Stimulated activated naive CD8-positive, alpha-beta T cell treated with anti-CD3 and anti-CD28 coated beads, Interleukin-15, amount 100 ng/mL, for 72 hours (primary cell): Measurements from ENCODE around the gene C2orf81.
A peak's percentile ranks its signal among the peaks of the same experiment; 100 is the strongest.
"Not testable (repeated sequence)": the region's sequence is repeated elsewhere in the genome, so short reads cannot be mapped to it uniquely, and the experiment has no call there.

Experiments used
- ATAC-seq: fragments of 150-1000 bp; cut with Tn5 transposase; 2 replicates; pipeline ENCODE4 v1.10.0; 2021; ENCODE audit warnings: mild to moderate bottlenecking, moderate library complexity
- DNase-seq, 2 donors: peaks; one replicate each; pipeline ENCODE4 v3.0.0; 2021 to 2022
- H3K27ac Mint-ChIP-seq, 2 donors: one replicate each; pipeline ENCODE4 v1.8.0; 2022; ENCODE audit warnings: mild to moderate bottlenecking in 2 of 2, mixed read lengths in 2 of 2, moderate library complexity in 2 of 2
- H3K27me3 Mint-ChIP-seq: one replicate; pipeline ENCODE4 v1.8.0; 2022; ENCODE audit warnings: mixed read lengths
- H3K4me1 Mint-ChIP-seq: one replicate; pipeline ENCODE4 v1.8.0; 2022; ENCODE audit warnings: mild to moderate bottlenecking, mixed read lengths
- H3K4me3 Mint-ChIP-seq, 2 donors: one replicate each; pipeline ENCODE4 v1.8.0; 2022; ENCODE audit warnings: mild to moderate bottlenecking in 2 of 2, mixed read lengths in 2 of 2, moderate library complexity in 1 of 2
- H3K9me3 Mint-ChIP-seq, 2 donors: one replicate each; pipeline ENCODE4 v1.8.0; 2022; ENCODE audit warnings: mixed read lengths in 2 of 2

C2orf81 gene

GRCh38 chr2:74450570-74451190 is 29.3 kb upstream of the C2orf81 start:
- Mint-ChIP-seq H3K9me3 (no peaks in the 10 kb centered on the region), H3K4me3 (no peak overlapping the region), H3K27me3 (no peaks in the 10 kb centered on the region), H3K27ac (no peak overlapping the region), H3K4me1 (peaks cover 25% of the 10 kb centered on the region)
- DNase-seq (no peak), ATAC-seq (no peak)

- DNase-seq, result no peak
- no peaks in the 10 kb centered on the region for H3K9me3 Mint-ChIP-seq
- H3K27ac Mint-ChIP-seq, result no peak overlapping the region
- no peak overlapping the region for H3K4me3 Mint-ChIP-seq
- no peak for ATAC-seq
- H3K27me3 Mint-ChIP-seq, result peaks cover 15% of the 10 kb centered on the region
- H3K4me1 Mint-ChIP-seq, result peaks cover 15% of the 10 kb centered on the region
Observed at GRCh38 chr2:74448771-74449170, 27.4 kb upstream of the C2orf81 start.

- Mint-ChIP-seq H3K27me3 (peaks cover 21% of the 10 kb centered on the region), H3K4me1 (peaks cover 9% of the 10 kb centered on the region), H3K9me3 (no peaks in the 10 kb centered on the region), H3K4me3 (no peak overlapping the region), H3K27ac (no peak overlapping the region)
- no peak for DNase-seq
- no peak for ATAC-seq
Observed at GRCh38 chr2:74447230-74447999, 26.0 kb upstream of the C2orf81 start.

GRCh38 chr2:74444498-74445318 is 23.3 kb upstream of the C2orf81 start:
- H3K4me3 Mint-ChIP-seq, result no peak overlapping the region
- H3K9me3 Mint-ChIP-seq, result no peaks in the 10 kb centered on the region
- H3K27me3 Mint-ChIP-seq, result peaks cover 48% of the 10 kb centered on the region
- ATAC-seq (no peak), DNase-seq (no peak)
- peaks cover 29% of the 10 kb centered on the region for H3K4me1 Mint-ChIP-seq
- H3K27ac Mint-ChIP-seq, result peak overlapping the region in 1 of 2 donors; percentile 69

GRCh38 chr2:74442483-74443297 is 21.3 kb upstream of the C2orf81 start:
- H3K27ac Mint-ChIP-seq, DNase-seq, ATAC-seq, H3K9me3 Mint-ChIP-seq: not testable (repeated sequence)
- Mint-ChIP-seq H3K27me3 (peaks cover 68% of the 10 kb centered on the region), H3K4me3 (peak overlapping the region; percentile 78 to 83), H3K4me1 (peaks cover 31% of the 10 kb centered on the region)

- peak; percentile 47 for ATAC-seq
Observed at GRCh38 chr2:74441690-74442482, 20.5 kb upstream of the C2orf81 start, which contains the start of gene RTKN. RTKN (minus strand) TSS chr2:74441937; CDS start chr2:74441816, 121 bp downstream.

GRCh38 chr2:74441170-74441689 is 19.8 kb upstream of the C2orf81 start:
- H3K27me3 Mint-ChIP-seq, result peaks cover 68% of the 10 kb centered on the region
- ATAC-seq (peak; percentile 73), DNase-seq (no peak)
- peak overlapping the region in 1 of 2 donors; percentile 81 for H3K27ac Mint-ChIP-seq
- H3K9me3 Mint-ChIP-seq, result no peaks in the 10 kb centered on the region
- H3K4me1 Mint-ChIP-seq, result peaks cover 31% of the 10 kb centered on the region
- peak overlapping the region; percentile 80 to 83 for H3K4me3 Mint-ChIP-seq

More at GRCh38 chr2:74441690-74442482, 20.5 kb upstream of the C2orf81 start, which contains the start of gene RTKN:
- Mint-ChIP-seq H3K27ac (peak within 1 kb of the TSS; percentile 30 to 81), H3K4me3 (peak within 1 kb of the TSS; percentile 80 to 83), H3K9me3 (no peaks in the 10 kb centered on the region), H3K4me1 (peaks cover 31% of the 10 kb centered on the region), H3K27me3 (peaks cover 68% of the 10 kb centered on the region)
- peak; percentile 45 to 53 for DNase-seq

- DNase-seq (peak; percentile 53 to 71), ATAC-seq (peak; percentile 90)
- Mint-ChIP-seq H3K9me3 (no peaks in the 10 kb centered on the region), H3K27ac (peak overlapping the region in 1 of 2 donors; percentile 81), H3K4me3 (peak overlapping the region; percentile 80 to 83), H3K4me1 (peaks cover 31% of the 10 kb centered on the region), H3K27me3 (peaks cover 68% of the 10 kb centered on the region)
Observed at GRCh38 chr2:74440378-74441169, 19.2 kb upstream of the C2orf81 start.

GRCh38 chr2:74439803-74440377 is 18.5 kb upstream of the C2orf81 start:
- H3K27ac Mint-ChIP-seq, result no peak overlapping the region
- H3K4me1 Mint-ChIP-seq, result peaks cover 31% of the 10 kb centered on the region
- peak overlapping the region; percentile 80 to 83 for H3K4me3 Mint-ChIP-seq
- peaks cover 64% of the 10 kb centered on the region for H3K27me3 Mint-ChIP-seq
- DNase-seq (no peak), ATAC-seq (no peak)
- no peaks in the 10 kb centered on the region for H3K9me3 Mint-ChIP-seq

- DNase-seq (no peak), ATAC-seq (no peak)
- no peak overlapping the region for H3K27ac Mint-ChIP-seq
- peak overlapping the region; percentile 80 to 83 for H3K4me3 Mint-ChIP-seq
- H3K27me3 Mint-ChIP-seq, result peaks cover 59% of the 10 kb centered on the region
- peaks cover 26% of the 10 kb centered on the region for H3K4me1 Mint-ChIP-seq
- H3K9me3 Mint-ChIP-seq, result no peaks in the 10 kb centered on the region
Observed at GRCh38 chr2:74439373-74439772, 18.0 kb upstream of the C2orf81 start.

GRCh38 chr2:74438248-74438647 is 16.8 kb upstream of the C2orf81 start:
- no peak for ATAC-seq
- Mint-ChIP-seq H3K9me3 (no peaks in the 10 kb centered on the region), H3K4me3 (no peak overlapping the region), H3K4me1 (peaks cover 25% of the 10 kb centered on the region), H3K27ac (peak overlapping the region in 1 of 2 donors; percentile 3), H3K27me3 (peaks cover 50% of the 10 kb centered on the region)
- DNase-seq, result no peak

- Mint-ChIP-seq H3K27ac (peak overlapping the region in 1 of 2 donors; percentile 22), H3K4me3 (no peak overlapping the region), H3K4me1 (peaks cover 21% of the 10 kb centered on the region), H3K27me3 (peaks cover 44% of the 10 kb centered on the region), H3K9me3 (no peaks in the 10 kb centered on the region)
- no peak for ATAC-seq
- no peak for DNase-seq
Observed at GRCh38 chr2:74436848-74437695, 15.7 kb upstream of the C2orf81 start.
